ENCODE results near the gene MLLT10.
"Not testable (repeated sequence)": the region's sequence is repeated elsewhere in the genome, so short reads cannot be mapped to it uniquely, and the experiment has no call there.

The MLLT10 gene

DNA sequence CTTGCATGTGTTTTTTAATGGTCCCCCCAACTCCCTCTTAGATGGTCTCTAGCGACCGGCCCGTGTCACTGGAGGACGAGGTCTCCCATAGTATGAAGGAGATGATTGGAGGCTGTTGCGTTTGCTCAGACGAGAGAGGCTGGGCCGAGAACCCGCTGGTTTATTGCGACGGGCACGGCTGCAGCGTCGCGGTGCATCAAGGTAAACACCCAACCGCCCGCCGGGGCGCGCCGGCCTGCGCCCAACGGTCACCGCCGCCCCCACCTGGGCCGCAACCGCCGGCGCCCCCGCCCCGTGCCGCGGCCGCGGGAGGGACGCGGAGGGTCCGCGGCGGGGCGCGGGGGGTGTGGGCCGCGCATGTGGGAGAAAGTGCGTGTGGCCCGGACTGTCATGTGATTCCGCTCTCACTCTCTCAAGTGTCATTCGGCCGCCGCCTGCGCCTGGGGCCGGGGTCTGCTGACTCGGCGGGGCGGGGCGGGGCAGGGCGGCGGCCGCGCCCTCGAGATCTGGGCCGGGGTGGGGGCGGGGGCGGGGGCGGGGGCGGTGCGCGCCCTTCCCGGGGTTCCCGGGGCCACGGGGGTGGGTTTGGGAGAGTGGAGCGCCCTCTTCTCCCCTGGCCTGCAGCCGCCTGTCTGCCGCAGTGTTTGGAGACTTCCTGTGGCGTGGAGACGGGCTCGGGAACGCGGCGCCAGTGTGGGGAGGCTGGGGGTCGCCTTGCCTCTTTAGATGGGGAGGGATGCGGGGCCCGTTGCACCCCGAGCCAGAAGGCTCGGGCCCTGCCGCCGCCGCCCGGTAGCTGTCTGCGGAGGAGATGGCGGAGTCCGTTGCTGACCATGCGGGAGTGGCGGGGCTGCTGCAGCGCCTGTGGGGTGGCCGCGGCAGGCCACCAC lies 817 bp downstream of the MLLT10 start:
- DNase-seq (ENCODE audit: low read depth): no peak
- peak overlapping the region; percentile 90 for H3K4me3 ChIP-seq (ENCODE audit: low read depth, low read length)
- TF ChIP-seq, protein P1, sequence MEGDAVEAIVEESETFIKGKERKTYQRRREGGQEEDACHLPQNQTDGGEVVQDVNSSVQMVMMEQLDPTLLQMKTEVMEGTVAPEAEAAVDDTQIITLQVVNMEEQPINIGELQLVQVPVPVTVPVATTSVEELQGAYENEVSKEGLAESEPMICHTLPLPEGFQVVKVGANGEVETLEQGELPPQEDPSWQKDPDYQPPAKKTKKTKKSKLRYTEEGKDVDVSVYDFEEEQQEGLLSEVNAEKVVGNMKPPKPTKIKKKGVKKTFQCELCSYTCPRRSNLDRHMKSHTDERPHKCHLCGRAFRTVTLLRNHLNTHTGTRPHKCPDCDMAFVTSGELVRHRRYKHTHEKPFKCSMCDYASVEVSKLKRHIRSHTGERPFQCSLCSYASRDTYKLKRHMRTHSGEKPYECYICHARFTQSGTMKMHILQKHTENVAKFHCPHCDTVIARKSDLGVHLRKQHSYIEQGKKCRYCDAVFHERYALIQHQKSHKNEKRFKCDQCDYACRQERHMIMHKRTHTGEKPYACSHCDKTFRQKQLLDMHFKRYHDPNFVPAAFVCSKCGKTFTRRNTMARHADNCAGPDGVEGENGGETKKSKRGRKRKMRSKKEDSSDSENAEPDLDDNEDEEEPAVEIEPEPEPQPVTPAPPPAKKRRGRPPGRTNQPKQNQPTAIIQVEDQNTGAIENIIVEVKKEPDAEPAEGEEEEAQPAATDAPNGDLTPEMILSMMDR (IDR thresholded peaks at IDR 0.05; ENCODE audit: low read depth, low read length, missing control alignments): peak; percentile 2

DNA sequence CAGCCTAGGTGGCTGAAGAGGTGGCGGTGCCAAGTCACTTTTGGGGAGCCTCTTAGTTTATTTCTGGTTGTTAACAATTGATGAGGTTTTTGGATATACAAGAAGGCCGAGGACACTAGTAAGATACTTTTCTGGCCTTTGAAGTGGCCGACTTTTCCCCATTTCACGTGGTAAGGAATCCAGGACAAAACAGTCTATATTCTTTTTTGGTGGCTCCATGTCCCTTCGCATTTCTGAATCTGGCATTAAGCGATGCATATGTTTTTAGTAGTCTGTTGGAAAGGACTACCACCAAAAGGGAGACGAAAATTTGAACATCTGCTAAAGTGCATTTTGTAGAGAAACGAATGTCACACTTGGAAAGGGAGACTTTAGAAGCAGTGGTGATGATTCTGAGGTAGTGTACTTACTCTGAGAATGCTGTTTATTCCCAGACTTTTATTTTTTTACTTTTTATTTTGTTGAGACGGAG lies 1.5 kb downstream of the MLLT10 start:
- peak overlapping the region; percentile 90 for H3K4me3 ChIP-seq (ENCODE audit: low read depth, low read length)

DNA sequence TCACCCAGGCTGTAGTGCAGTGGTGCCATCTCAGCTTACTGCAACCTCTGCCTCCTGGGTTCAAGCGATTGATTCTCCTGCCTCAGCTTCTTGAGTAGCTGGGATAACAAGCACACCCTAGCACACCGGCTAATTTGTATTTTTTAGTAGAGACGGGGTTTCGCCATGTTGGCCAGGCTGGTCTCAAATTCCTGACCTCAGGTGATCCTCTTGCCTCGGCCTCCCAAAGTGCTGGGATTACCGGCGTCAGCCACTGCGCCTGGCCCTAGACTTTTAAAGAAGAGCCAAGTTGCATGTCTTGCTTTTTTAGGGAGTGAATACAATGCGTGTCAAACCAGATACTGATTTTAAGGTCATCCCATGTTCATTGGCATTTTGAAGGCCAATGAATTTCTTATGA lies 1.9 kb downstream of the MLLT10 start:
- not testable (repeated sequence) for DNase-seq (ENCODE audit: low read depth); H3K4me3 ChIP-seq (ENCODE audit: low read depth, low read length)

More for the DNA sequence above, 1.5 kb downstream of the MLLT10 start:
- TF ChIP-seq, protein P1 (IDR thresholded peaks at IDR 0.05; ENCODE audit: low read depth, low read length, missing control alignments): no peak
- DNase-seq (ENCODE audit: low read depth): no peak

DNA sequence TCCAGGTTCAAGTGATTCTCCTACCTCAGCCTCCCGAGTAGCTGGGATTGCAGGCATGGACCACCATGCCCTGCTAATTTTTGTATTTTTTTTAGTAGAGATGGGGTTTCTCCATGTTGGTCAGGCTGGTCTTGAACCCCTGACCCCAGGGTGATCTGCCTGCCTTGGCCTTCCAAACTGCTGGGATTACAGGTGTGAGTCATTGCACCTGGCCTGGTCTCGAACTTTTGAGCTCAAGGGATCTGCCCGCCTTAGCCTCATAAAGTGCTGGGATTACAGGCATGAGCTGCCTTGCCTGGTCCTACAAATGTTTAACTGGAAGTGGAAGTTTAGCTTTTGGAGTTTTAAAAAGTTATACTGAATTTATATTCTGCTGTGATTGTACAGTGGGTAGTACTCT lies 2.8 kb downstream of the MLLT10 start:
- TF ChIP-seq, protein P1 (IDR thresholded peaks at IDR 0.05; ENCODE audit: low read depth, low read length, missing control alignments): no peak
- no peak overlapping the region for H3K4me3 ChIP-seq (ENCODE audit: low read depth, low read length)
- no peak for DNase-seq (ENCODE audit: low read depth)

DNA sequence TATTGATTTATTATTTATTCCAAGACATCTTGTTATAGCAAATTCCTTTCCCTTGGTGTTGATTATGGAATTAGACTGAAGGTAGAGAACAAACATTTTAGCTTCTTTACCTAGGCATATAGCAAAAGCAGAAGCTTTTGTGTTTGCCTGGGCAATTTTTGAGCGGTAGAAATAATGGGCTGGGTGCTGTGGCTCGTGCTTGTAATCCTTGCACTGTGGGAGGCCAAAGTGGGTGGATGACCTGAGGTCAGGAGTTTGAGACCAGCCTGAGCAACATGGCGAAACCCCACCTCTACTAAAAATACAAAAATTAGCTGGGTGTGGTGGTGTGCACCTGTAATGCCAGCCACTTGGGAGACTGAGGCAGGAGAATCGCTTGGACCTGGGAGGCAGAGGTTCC lies 6.7 kb downstream of the MLLT10 start:
- H3K4me3 ChIP-seq (ENCODE audit: low read depth, low read length); DNase-seq (ENCODE audit: low read depth): not testable (repeated sequence)

DNA sequence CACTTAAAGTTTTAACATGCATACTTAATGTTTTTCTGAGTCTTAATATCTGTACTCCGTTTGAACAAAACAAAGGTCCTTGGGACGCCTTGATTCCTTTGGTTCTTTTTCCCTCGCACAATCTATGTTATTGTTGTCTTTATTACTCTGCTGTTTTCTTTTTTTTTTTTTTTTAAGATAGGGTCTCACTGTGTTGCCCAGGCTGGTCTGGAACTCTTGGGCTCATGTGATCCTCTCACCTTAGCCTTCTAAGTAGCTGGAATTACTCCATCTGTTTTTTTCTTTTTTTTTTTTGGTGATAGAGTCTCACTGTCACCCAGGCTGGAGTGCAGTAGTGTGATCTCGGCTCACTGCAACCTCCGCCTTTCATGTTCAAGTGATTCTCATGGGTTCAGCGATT lies 13.2 kb downstream of the MLLT10 start:
- H3K4me3 ChIP-seq (ENCODE audit: low read depth, low read length): no peak overlapping the region
- DNase-seq (ENCODE audit: low read depth): no peak
- TF ChIP-seq, protein P1 (IDR thresholded peaks at IDR 0.05; ENCODE audit: low read depth, low read length, missing control alignments): no peak

DNA sequence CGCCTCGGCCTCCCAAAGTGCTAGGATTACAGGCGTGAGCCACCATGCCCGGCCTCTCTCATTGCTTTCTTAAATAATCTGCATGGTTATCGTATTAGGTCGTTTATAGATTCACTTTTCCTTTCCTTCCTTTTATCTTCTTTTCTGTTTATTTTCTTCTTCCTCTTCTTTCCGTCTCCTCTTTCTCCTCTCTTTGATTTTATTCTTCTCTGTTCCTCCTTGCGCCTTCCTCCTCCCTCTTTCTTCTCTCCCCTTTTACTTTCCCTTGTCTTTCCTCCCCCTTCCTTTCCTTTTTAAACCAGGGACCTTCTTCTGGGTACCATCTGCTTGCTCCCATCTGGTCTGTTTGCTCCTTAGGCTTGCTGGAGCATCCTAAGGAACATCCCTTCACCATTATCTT lies 18.6 kb downstream of the MLLT10 start:
- DNase-seq (ENCODE audit: low read depth): no peak
- TF ChIP-seq, protein P1 (IDR thresholded peaks at IDR 0.05; ENCODE audit: low read depth, low read length, missing control alignments): no peak
- no peak overlapping the region for H3K4me3 ChIP-seq (ENCODE audit: low read depth, low read length)

DNA sequence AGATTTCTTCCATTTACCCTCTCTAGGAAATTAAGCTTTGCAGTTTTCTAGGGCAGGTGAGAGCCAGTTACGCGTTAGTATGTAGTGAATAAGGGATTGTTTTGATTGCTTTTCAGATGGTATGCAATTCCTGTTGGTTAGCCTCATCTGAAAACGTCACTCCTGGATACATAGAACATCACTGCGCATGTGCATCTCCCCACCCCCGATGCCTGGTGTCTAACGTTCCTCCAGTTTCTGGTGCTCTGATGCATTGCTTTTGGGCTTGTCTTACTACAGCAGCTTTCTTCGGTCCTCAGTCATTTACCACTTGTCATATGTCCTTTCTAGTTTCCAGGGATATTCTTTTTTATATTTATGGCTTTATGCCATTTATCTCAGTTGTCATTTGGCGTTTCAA lies 22.5 kb downstream of the MLLT10 start:
- TF ChIP-seq, protein P1 (IDR thresholded peaks at IDR 0.05; ENCODE audit: low read depth, low read length, missing control alignments): no peak
- DNase-seq (ENCODE audit: low read depth): no peak
- H3K4me3 ChIP-seq (ENCODE audit: low read depth, low read length): no peak overlapping the region

DNA sequence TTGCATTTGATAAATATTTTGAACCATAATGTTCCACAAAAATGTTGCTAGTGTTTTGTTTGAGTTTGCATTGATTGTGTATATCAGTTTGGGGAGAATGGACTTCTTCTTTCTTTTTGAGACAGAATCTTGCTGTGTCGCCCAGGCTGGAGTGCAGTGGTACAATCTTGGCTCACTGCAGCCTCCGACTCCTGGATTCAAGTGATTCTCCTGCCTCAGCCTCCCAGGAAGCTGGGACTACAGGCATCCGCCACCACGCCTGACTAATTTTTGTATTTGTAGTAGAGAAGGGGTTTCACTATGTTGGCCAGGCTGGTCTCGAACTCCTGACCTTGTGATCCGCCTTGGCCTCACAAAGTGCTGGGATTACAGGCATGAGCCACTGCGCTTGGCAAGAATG lies 25.0 kb downstream of the MLLT10 start:
- DNase-seq (ENCODE audit: low read depth); H3K4me3 ChIP-seq (ENCODE audit: low read depth, low read length): not testable (repeated sequence)
